MCF 10A (cell line): ENCODE data around the gene LDHAL6B. TPM values are rescaled to one million over a fixed set of nuclear protein-coding genes. Genes with fewer than 3 reads are reported as not detected.

Experiments
- BruUV-seq: library from RNA; stranded (reverse); fragments of 400-500 nt; replicated peaks from 2 replicates; lab custom pipeline; 2021; lab: Mats Ljungman, UMichigan
- CTCF ChIA-PET: fragments of 300-600 bp; sonication (Branson Sonifier 250); formaldehyde crosslinking; extraction: SDS; loops from one replicate; lab custom pipeline; 2021; ENCODE audit warnings: antibody characterized with exemption, inconsistent platforms; lab: Yijun Ruan, JAX
- POLR2A ChIA-PET: fragments of 300-600, 350-650 bp; sonication (Branson Sonifier 250); formaldehyde crosslinking; extraction: SDS; loops from one replicate; lab custom pipeline; 2020; ENCODE audit warnings: antibody characterized with exemption, inconsistent platforms; lab: Yijun Ruan, JAX
- DNase-seq: peaks from one replicate; pipeline ENCODE4 v3.0.0-alpha.2; 2018; ENCODE audit not compliant: unreplicated experiment
- H3K27ac Mint-ChIP-seq: one replicate; pipeline ENCODE4 v1.8.0; 2022; ENCODE audit warnings: mild to moderate bottlenecking, low read depth, mixed read lengths; ENCODE audit not compliant: unreplicated experiment
- H3K27me3 Mint-ChIP-seq: one replicate; pipeline ENCODE4 v1.8.0; 2022; ENCODE audit warnings: mixed read lengths; ENCODE audit not compliant: insufficient read depth, unreplicated experiment
- H3K36me3 Mint-ChIP-seq: one replicate; pipeline ENCODE4 v1.8.0; 2022; ENCODE audit warnings: mild to moderate bottlenecking, moderate library complexity, mixed read lengths; ENCODE audit not compliant: insufficient read depth, unreplicated experiment
- H3K4me1 Mint-ChIP-seq: one replicate; pipeline ENCODE4 v1.8.0; 2022; ENCODE audit warnings: mixed read lengths; ENCODE audit not compliant: insufficient read depth, unreplicated experiment
- H3K4me3 Mint-ChIP-seq: one replicate; pipeline ENCODE4 v1.8.0; 2022; ENCODE audit warnings: mild to moderate bottlenecking, moderate library complexity, mixed read lengths; ENCODE audit not compliant: unreplicated experiment
- H3K9me3 Mint-ChIP-seq: one replicate; pipeline ENCODE4 v1.8.0; 2022; ENCODE audit warnings: mixed read lengths; ENCODE audit not compliant: unreplicated experiment
- intact Hi-C: fragments of 100-400 bp; cut with micrococcal nuclease; formaldehyde crosslinking; loops from 2 replicates; pipeline ENCODE4 v1.14.1; 2022
- total RNA-seq: library from RNA; stranded (reverse); gene quantifications from 2 replicates; pipeline ENCODE4 v1.2.3, GENCODE V29; 2022
- TF ChIP-seq, protein P1 (sequence below): fragments of 200-600 bp; IDR thresholded peaks from one replicate; pipeline ENCODE4 v1.8.0; 2022; ENCODE audit warnings: antibody characterized with exemption, mild to moderate bottlenecking; ENCODE audit not compliant: unreplicated experiment

LDHAL6B gene
- total RNA-seq, 1 experiment from 2014 or later = not detected

DNA sequence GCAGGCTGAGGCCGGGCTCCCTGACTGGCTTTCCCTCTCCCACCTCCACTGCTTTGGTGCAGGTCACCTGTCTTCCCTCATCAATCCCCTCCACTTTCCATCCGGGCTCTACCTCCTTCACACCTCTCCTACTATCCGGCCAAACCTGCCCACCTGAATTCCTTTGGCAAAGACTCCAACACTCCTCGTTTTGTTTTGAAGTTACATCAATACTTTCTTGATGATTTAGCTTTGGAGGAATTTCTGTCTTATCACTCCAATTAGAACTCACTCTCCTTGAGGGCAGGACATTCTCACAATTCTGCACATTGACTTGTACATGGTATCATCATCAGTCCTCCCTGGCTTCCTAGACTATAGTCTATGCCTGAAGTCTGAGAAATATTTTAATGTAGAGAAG, 20.4 kb downstream of the LDHAL6B start:
- ChIA-PET CTCF (interaction anchor here (0.5 kb wide), 1 partner anchor 65 kb away, joined by 3 read pairs; no protein-coding TSS in a partner anchor), POLR2A (interaction anchor here (0.7 kb wide), 1 partner anchor 37 kb away, joined by 4 read pairs; no protein-coding TSS in a partner anchor)
- no TSS peak for BruUV-seq
- Mint-ChIP-seq H3K4me3 (no peak overlapping the region), H3K27me3 (no peaks in the 10 kb centered on the region), H3K9me3 (no peaks in the 10 kb centered on the region), H3K27ac (no peak overlapping the region), H3K4me1 (peaks cover 5% of the 10 kb centered on the region), H3K36me3 (peaks cover 35% of the 10 kb centered on the region)
- intact Hi-C loops = no loop called here
- TF ChIP-seq, protein P1, sequence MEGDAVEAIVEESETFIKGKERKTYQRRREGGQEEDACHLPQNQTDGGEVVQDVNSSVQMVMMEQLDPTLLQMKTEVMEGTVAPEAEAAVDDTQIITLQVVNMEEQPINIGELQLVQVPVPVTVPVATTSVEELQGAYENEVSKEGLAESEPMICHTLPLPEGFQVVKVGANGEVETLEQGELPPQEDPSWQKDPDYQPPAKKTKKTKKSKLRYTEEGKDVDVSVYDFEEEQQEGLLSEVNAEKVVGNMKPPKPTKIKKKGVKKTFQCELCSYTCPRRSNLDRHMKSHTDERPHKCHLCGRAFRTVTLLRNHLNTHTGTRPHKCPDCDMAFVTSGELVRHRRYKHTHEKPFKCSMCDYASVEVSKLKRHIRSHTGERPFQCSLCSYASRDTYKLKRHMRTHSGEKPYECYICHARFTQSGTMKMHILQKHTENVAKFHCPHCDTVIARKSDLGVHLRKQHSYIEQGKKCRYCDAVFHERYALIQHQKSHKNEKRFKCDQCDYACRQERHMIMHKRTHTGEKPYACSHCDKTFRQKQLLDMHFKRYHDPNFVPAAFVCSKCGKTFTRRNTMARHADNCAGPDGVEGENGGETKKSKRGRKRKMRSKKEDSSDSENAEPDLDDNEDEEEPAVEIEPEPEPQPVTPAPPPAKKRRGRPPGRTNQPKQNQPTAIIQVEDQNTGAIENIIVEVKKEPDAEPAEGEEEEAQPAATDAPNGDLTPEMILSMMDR = no peak
- no peak for DNase-seq

DNA sequence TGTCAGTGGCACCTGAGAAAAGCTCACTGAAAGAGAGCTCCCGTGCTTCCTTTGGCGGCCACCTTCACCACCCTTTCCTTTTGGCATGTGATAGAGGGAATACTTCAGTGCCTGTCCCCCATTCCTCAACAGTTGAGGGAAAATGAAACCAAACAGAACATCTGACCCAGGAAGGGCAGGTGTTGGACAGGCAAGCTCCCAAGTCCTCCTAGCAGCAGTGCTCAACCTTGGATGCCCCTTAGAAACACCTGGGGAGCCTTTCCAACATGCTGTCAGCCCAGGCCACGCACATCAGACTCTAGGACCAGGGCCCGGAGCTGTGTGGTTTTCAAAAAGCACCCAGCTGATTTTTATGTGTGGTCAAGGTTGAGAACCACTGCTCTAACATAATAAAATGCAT, 22.4 kb downstream of the LDHAL6B start:
- Mint-ChIP-seq H3K4me1 (peaks cover 18% of the 10 kb centered on the region), H3K36me3 (peaks cover 38% of the 10 kb centered on the region), H3K9me3 (no peaks in the 10 kb centered on the region), H3K27ac (no peak overlapping the region), H3K27me3 (no peaks in the 10 kb centered on the region), H3K4me3 (no peak overlapping the region)
- CTCF ChIA-PET = interaction anchor here (1.6 kb wide), 1 partner anchor 18 kb away, joined by 3 read pairs; no protein-coding TSS in a partner anchor
- intact Hi-C loops = no loop called here
- no peak for DNase-seq
- POLR2A ChIA-PET = interaction anchor here (1.5 kb wide), 1 partner anchor 55 kb away, joined by 3 read pairs; no protein-coding TSS in a partner anchor
- TF ChIP-seq, protein P1 = no peak
- BruUV-seq = no TSS peak

DNA sequence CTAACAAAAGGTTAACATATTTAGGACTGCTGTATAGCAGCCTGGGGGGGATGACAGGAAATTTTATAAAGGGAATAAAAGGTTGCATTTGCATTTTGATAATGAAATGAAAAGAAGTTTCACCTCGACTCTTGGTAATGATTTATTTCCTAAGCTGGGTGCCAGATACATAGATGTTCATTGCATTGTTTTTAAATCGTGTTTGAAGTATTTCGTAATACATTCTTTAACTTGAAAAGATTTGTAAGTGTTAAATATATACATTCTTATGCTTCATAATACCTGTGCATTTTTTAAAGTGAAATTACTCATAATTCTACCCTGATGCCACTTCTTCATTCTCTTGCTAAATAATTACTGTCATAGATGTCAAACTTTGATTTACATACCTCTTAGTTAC, 22.8 kb downstream of the LDHAL6B start:
- ChIA-PET POLR2A (interaction anchor here (0.7 to 1.5 kb wide), 3 partner anchors 27 to 182 kb away, joined by 3 read pairs; no protein-coding TSS in a partner anchor), CTCF (interaction anchor here (1.6 kb wide), 1 partner anchor 18 kb away, joined by 3 read pairs; no protein-coding TSS in a partner anchor)
- Mint-ChIP-seq H3K4me1 (peaks cover 18% of the 10 kb centered on the region), H3K27me3 (no peaks in the 10 kb centered on the region), H3K27ac (no peak overlapping the region), H3K9me3 (no peaks in the 10 kb centered on the region), H3K4me3 (no peak overlapping the region), H3K36me3 (peaks cover 38% of the 10 kb centered on the region)
- TF ChIP-seq, protein P1 = no peak
- DNase-seq = no peak
- intact Hi-C loops = no loop called here
- BruUV-seq = TSS peak; percentile 13

DNA sequence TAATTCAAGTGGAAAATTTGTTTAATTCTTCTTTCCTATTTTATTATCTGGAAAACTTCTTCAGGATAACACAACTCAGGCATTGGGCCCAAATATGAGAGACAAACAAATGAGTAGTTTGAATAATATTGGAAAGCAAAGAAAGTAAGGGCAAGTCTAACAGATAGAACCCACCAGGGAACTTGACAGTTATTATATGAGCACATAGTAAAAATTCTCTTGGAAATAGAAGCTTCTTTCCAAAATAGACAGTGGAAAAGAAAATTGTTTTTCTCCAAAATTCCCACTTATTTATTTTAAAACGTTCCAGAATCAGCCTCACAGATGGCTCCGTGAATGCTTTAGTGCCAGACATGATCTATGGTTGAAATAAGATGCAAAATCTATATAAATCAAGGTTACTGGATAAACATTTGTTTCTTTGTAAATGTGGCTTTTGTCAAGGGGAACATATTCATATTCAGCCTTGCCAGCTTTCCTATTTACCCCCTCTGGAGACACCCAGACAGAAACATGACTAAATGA, 23.9 kb downstream of the LDHAL6B start:
- Mint-ChIP-seq H3K36me3 (peaks cover 43% of the 10 kb centered on the region), H3K4me3 (no peak overlapping the region), H3K27ac (no peak overlapping the region), H3K9me3 (no peaks in the 10 kb centered on the region), H3K4me1 (peaks cover 18% of the 10 kb centered on the region), H3K27me3 (no peaks in the 10 kb centered on the region)
- intact Hi-C loops = loop anchor here (1.0 to 10.0 kb wide), 2 partner anchors 28 to 56 kb away; no protein-coding TSS in a partner anchor
- TF ChIP-seq, protein P1 = no peak
- BruUV-seq = no TSS peak
- ChIA-PET CTCF (interaction anchor here (1.2 kb wide), 1 partner anchor 17 kb away, joined by 3 read pairs; no protein-coding TSS in a partner anchor), POLR2A (no interaction called here)
- DNase-seq = no peak
